GM18867 (cell line): ENCODE results near the gene TNIK.
"Not testable (repeated sequence)": the region's sequence is repeated elsewhere in the genome, so short reads cannot be mapped to it uniquely, and the experiment has no call there.

Source experiments
- ATAC-seq: cut with Tn5 transposase; IDR thresholded peaks from one replicate; pipeline ENCODE4 v1.9.1; 2021; ENCODE audit warnings: mild to moderate bottlenecking, moderate library complexity; ENCODE audit not compliant: unreplicated experiment

Gene TNIK

DNA sequence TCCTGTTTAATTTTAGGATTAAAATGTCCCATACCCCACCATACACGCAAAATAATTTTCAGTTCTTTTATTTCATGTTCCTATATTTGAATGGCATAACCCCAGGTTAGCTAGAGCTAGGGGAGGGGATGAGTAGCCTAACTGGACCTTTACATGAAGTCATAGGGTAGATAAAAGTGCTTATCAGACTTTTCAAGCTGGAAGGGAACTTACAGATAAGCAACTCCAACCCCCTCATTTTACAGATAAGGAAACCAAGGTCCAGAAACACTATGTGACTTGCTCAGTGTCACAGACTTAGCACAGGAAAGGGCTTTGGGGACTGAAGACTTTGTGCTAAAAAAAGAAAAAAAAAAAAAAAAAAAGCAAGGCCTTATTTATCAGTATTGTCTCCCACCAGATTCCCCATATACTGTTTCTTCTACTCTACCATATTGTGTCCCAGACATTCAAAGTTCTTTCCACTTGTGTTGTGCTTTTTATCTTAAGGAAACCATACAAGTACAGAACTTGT is 10.6 kb upstream of the TNIK start:
- no peak for ATAC-seq

DNA sequence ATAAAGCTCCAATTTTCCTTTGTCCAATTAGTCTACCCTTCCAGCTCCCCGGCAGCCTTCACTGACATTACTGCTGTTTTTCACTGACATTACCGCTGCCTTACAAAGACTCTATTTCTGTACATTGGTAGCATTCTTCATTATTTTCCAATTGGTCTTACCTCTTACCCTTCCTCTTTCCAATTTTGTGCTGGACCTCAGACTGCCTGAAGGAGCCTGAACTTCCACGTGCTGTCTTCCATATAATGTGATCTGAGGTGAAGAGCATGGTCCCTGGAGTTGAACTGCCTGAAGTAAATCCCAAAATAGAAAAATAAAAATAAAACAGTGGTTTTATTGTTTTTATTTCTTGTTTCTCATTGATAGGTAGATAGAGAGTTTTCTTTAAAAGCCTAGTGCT is 9.2 kb upstream of the TNIK start:
- no peak for ATAC-seq

DNA sequence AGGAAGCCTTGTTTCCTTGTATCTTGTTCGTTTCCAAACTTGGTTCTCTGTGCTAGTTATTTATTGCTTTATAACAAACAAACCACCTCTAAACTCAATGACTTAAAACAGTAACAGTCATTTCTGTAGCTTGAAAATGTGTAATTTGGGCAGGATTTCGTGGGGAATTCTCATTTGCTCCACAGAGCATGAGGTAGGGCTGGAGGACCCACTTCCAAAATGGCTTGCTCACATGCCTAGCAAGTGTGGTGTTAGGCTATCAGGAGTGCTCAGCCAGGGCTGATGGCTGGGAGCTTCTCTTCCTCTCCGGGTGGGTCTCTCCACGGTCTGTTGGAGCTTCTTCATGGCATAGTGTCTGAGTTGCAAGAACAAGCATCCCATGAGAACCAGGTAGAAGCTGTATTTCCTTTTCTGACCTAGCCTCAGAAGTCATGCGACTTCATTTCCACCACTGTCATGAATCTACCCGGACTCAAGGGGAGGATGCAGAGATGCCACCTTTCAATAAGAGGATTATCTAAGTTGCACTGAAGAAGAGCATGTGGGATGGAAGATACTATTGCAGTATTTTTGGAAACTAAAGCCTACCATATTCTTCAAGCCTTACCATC is 8.2 kb upstream of the TNIK start:
- ATAC-seq = no peak

DNA sequence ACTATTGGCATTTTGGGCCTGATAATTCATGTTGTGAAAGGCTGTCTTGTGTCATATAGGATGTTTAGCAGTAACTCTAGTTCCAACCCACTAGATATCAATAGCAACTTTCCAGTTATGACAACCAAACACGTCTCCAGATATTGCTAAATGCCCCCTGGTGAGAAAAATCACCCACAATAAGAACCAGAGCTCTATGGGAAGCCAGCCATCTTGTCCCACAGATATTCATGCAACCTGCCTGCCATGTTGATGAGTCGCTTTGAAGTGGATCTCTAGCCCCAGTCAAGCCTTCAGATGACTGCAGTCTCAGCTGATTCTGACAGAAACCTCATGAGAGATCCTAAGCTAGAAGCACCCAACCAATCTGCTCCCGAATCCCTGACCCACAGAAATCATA is 5.6 kb upstream of the TNIK start:
- no peak for ATAC-seq

DNA sequence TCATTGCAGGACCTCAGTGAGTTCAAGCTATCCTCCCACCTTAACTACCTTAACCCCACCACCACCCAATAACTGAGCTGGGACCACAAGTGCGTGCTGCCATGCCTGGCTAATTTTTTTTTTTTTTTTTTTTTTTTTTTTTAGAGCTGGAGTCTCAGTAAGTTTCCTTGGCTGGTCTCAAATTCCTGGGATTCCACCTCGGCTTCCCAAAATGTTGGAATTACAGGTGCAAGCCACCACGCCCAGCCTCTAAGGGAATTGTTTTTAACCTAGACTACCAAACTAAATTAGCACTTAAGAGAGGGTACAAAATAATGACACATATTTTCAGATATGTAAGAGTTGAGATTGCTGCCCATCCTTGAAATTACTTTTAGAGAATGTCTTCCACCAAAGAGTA is 4.3 kb upstream of the TNIK start:
- no peak for ATAC-seq

DNA sequence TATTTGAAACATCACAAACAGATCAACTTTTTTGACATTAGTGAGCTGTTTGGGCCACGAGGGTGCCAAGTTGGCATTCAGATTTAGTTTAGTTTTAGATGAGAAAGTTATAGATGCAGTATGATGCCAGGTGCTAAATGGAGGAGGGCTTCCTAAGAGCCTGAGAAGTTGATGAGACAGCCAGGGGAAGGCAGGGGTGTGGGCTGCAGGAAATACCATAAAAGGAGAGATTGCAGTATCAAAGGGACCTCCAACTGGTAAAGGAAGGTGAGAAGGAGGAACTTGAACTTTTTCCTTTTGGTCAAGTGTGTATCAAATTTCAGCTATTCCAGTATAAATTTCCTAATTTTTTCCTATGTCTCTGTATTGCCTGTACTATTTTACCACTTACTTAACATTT is 2.0 kb upstream of the TNIK start:
- no peak for ATAC-seq

DNA sequence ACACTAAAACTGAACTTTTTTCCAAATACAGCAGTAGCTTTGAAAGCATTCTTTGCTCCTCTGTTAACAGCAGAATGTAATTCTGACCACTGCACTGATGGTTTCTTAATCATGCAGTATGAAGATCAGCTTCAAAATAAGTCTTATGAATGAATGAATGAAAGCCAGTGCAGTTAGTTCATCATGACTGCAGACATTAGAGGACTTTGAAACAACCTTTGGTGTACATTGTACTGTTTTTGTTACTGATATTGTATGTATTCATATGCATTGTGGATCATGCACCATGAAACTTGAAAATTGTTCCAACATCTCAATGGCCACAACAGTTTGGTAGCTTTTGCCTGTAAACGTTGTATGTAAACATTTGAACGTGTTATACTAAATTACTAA is 1.3 kb upstream of the TNIK start:
- no peak for ATAC-seq

DNA sequence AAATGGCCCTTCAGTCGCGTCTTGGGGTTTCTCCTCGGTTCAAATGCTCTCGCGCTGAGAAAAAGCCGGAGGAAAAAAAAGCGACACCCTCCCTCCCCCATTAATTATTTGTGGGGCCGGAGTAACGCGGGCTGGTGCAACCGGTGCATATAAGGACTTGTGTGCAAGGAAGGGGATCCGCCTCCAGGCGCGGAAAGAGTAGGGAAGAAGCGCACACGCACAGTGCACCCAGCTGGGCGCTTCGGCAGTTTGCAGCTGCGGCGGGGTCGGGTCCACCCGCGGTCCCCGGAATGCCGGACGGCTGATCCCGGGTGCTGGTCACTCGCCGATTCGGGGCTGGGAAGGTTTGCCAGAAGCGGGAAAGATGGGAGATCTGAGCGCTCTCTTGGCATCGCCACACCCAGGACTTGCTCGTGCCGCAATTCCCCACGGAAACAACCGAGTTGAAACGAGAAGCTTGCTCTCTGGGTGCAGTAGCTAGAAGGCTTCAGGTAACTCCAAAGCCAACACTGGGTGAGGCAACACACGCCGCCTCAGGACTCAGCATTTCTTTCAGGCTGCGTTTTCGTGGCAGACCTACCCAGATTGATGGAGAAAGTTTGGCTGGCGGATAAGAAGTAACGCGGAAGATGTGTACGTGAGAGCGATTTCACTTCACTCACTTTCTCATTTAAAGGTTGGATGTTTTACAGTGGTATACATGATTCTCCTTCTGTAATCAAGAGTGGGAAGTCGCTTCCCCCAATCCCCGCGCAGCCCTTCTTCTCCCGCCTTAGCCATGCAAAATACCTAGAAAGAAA is 720 bp upstream of the TNIK start:
- ATAC-seq = peak; percentile 34

DNA sequence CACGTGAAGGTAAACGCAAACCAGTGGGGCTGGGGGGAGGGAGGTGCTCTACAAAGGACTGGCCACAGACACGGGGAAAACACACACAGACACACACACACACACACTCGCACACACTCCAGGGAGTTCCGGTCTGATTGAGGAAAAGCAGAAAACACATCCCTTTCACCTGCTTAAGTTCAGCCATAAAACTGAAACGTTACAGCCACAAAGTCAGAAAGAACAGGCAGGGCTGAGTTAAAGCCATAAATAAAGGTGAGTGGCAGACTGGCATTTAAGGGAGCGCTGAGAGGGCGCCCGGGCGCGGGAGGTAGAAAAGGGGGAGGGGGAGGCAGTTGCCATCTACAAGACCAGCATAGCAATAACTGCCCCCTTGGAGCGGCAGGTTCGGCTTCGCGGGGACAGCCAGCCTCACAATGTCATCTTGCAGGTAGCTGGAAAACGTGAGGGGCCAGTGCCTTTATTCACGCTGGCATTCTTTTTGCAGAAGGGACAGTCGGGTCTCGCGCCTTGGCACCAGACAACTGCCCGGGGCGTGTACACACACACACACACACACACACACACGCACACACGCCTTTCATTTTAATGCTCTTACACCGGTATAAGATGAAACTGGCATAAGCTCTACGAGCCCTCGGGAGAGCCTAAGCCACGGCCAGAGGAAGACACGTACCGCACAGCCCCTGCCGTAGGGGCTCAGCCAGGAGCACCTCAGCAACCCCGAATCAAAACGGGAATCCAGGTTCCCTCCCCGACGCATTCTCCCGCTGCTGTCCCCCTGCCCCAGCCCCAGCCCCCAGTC is 866 bp downstream of the TNIK start:
- no peak for ATAC-seq

DNA sequence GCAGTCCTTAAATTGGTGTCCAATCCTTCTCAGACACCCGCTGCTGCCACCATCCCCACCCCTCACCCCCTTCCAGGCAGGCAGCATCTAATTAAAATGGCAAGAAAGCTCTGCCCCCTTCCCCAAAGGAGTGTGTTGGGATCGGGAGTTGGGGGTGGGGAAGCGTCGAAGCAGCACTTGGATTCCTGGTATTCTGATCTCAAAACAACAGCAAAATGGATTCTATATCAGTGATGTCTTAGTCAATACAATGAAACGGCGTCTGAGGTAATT is 1.4 kb downstream of the TNIK start:
- ATAC-seq = no peak

DNA sequence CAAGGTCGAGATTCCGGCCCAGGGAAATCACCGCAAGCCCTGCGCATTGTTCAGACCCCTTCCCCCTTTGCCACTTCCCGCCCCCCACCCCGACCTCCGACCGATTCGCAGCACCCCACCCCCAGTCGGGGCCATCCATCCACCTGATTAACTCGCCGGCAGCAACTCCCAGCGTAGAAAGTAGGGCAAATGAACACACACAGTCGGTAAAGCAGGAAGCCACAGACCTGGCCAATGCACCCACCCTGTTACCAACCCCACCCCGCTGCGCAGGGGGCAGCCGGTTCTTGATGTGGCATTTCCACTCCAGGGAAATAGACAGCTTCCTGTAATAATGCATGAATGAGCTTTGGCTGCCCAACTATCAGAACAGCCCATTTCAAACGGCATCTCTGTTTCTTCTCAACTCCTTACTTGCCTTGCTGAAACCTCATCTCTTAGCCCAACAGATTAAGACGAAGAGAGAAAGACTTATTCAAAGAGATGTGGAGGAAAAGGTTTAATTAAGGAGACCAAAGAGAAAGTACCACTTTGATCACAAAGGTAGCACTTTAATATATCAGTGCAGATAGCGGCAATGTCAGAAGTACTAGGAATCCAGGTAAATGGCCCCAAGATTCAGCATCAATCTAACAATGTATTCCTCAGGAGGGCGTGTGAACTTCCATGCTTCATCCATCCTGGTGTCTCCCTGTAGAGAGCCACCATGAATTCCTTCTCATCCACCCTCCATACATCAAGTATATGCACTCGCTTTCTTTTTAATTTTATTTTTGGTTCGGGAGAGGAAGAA is 1.9 kb downstream of the TNIK start:
- no peak for ATAC-seq

DNA sequence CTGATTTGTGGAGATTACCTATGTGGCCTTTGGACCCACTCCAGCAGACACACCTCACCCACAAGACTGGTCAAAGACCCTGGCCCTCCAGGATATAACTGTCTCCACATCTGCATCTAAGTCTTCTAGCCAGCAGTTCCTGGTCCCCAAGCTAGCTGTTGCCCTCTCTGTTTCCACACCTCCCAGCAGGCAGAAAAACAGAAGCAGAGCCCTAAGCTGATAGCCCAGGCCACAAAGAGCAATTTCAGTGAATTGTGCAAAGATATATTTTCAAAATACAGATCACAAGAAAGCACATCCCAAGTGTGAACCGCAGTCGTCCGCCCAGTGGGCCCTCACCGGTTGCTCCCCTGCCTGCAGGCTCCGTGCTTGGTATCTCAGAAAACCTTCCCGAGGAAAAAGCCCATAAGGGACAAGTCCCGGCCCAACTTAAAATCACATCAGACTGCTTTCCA is 2.6 kb downstream of the TNIK start:
- no peak for ATAC-seq

DNA sequence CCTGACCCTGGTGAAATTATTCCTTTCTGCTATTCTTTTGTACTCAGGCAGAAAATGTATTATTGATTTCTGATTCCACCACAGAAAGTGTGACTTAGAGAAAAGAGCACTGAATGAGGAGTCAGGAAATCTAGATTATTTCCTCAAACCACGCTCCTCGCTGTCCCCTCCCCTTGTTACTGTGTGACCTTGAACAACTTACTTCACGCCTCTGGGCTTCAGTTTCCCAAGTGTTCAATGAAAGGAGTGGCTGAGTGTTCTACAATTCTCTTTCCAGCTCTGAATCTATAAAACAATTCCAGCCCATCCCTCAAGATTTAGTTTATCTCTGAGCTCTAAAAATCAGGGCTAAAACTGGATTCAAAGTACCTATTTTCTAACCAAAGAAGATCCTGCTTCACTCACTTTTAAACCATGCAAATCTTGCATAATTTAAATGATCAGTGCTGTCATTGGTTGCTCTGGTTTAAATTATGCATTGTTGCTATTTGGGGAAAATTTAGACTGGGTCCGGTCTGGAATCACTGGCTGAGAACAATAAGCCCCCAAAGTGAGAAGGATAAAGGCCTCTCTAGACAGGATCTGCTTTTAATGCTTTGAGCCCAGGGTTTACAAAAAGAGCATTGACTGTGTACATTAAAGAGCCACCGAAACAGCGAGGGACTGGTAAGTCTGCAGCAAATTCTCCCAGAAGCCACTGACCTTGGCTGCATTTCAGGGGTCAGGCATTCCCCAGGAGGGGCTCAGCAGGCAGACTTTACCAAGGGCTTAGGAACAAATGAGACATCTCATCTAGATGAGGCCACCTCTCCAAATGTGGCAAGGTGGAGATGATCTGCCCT is 3.2 kb downstream of the TNIK start:
- ATAC-seq = no peak

DNA sequence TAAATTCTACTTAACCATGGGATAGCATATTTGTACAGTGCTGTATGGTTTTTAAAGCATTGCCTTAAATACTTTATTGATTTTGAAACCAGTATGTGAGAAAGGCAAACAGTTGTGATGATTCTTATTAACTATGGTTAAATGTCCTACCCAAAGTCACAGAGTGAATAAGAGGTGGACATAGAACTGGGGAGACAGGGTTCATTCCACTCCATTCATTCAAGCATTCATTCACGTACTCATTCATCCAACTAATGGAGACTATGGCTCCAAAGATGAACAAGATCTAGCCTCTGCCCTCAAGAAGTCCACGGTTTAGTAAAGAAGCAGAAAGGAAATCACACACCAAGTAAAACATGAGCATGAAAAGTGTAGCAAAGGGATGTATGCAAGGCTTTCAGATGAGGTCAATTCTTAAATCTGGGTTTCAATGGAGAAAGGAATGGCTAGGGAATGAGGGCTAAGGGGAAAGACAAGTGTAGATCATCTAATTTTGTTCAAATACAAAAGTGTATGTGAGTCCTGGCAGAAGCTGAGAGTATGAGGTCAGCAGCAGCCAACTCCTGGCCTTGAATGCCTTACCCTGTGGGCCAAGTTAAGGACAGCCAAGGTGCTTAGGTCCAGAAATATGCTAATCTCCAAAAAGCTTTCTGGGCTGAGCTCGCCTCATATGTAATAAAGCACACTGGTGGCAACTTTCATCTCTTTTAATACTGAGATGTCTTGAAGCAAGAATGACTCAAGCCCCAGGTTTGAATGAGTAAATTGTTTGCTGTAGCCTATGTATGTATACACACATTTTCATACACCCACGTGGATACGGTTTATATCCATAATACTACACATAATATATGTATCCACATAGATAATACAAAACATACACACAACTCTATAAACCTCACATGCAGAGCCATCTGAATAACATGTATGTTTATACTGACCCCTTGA is 4.3 kb downstream of the TNIK start:
- no peak for ATAC-seq

DNA sequence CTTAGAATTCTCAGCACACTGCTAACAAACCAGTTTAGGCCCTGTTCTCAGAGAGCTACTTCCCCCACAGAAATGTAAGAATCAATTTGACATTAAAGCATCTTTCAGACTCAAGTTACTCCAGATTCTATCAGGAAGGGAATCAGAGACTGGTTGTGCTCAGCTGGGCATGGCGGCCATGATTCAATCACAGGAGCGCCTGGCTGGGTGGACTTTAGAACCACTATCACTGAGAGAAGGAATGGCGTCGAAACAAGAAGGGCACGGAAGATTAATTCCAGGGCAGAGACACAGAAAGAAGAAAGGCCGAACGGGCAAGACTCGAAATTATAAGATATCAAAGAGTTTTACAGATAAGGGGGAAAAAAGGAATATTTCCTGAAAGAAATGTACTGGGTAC is 6.2 kb downstream of the TNIK start:
- ATAC-seq = no peak

DNA sequence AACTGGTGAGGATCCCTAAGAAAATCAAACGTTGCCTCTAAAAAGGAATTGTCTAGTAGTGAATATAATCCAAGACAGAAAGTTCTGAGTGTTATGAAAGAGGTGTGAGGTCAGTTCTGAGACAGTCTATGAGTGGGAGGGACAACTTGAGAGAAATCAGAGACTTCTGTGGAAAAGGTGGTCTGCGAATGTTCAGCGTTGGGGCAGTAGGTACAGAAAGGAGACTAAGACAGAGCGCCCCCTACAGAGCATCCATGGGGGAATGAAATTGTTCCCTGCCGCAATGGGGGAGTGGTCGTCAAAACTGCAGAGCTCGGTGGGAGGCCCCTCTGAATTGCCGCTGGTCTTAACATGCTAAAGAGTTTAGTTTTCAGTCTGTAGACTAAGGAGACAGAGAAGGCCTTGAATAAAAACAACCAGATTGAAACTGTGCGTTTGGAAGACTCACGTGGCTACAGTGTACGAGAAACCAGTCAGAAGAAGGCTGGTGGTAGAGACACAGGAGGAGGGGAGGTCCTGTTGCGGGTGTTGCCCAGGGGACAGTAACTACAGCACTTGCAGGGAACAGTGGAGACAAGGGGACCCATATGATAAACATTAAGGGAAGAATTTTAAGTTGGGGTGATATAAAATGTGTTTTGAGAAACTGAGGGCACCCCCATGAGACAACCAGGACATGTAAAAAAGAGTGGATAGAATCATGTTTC is 6.9 kb downstream of the TNIK start:
- no peak for ATAC-seq

DNA sequence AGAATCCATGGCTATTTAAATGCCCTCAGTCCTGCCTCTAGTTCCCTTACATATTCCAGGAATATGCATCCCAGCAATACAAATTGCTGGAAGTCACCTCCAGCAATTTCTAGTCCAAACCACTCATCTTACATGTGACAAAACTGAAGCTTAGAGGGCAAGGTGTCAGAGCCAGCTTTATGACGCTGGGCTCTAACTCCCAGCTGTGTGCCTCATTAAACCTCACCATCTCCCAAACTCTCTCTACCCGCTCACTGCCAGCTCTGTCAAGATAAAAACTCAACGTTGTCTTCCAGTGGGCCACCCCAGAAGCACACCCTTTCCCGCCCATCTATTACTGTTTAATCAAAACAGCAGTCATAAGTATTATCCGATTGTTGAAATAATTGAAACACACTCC is 7.9 kb downstream of the TNIK start:
- no peak for ATAC-seq

DNA sequence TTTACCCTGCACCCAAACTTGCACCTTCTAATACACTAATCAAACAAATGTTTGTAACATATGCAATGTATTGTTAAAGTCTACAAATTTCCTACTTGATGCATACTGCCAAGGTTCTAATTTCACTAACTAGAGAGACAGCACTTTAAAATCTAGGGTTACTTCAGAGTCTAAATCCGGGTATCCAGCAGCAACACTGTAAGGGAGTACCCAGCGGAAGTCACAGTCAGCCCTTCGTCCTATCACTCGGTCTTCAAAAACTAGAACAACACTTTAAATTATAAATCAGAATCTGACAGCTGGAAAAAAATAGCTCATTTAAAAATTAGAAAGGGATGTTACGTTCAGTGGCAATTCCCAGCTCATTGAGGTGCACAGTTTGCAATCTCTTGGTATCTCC is 8.3 kb downstream of the TNIK start:
- ATAC-seq = no peak

DNA sequence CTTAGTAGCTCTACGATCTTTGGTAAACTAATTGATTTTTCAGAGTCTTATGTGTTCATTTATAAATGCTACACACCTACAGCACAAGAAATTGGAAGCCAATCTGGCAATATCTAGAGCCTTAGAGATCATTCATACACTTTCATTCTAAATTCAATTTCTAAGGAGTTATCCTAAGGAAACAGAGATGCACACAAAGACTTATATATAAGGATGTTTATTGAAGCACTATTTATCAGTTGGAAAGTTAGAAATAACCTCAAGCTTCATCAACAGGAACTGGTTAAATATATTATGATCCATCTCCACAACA is 12.7 kb downstream of the TNIK start:
- ATAC-seq = not testable (repeated sequence)
